Stimulated activated CD4-positive, alpha-beta T cell treated with anti-CD3 and anti-CD28 coated beads, Interleukin-1b, Interleukin-23, amount 100 ng/mL, for 24 hours (primary cell): ENCODE results near the gene XDH.

ENCODE experiments used
- DNase-seq, 4 experiments: peaks; one replicate each; pipeline ENCODE4 v3.0.0-alpha.2; 2020; ENCODE audit warnings: low read depth in 4 of 4, low spot score in 1 of 4

The XDH gene

DNA sequence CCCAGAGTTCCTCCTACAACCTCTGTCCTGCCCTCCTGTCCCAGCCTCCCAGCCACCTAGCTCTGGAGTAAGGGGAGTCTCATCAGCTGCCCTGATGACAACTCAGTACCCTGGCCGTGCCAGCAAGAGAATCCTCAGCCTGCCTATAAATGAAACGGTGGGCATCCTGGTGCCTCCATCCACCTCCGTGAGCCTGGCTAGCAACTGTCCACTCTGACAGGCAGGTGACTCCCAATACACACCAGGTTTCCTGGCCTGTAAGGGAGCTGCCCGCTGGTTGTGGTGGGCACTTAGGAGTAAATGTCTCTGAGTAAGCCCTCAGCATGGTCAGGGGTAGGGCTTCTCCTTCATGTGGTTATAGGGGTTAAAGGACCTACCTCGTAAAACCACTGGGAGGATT, 81.5 kb downstream of the XDH start:
- DNase-seq, result no peak

DNA sequence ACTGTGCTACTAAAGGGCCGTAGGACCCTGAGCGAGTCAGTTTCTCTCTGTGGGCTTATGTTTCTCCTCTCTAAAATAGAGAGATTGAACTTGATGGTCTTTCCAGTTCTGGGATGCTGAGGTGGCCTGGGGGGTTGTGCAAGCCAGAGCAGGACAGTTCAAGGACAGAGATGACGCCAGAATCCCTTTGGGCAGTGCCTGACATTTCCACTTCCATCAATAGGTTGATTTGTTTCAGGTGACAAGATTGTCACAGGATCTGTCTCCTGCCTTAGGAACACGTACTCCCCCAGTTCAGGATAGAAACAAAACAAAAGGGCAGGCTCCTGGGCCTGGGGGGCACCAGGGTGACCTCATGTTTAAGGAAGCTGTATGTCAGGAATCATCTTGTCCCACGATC, 82.0 kb downstream of the XDH start:
- no peak for DNase-seq

DNA sequence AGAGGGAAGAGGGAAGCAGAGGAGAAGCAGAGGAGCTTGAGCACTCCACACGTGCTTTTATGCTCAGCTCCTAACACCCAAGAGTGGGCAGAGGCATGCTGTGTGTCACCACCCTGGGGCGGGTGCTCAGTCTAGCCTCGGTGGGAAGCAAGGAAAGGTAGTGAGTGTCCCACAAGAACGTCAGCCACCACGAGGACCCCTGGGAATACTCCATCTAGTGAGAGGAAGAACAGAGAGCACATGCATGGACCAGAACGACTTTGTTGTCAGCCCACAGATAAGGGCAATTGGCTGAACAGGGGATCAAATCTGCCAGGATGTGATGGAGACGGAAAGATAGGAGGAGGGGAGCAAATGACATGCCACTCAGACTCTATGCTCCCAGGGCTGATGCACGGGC, 83.4 kb downstream of the XDH start:
- DNase-seq, result no peak

DNA sequence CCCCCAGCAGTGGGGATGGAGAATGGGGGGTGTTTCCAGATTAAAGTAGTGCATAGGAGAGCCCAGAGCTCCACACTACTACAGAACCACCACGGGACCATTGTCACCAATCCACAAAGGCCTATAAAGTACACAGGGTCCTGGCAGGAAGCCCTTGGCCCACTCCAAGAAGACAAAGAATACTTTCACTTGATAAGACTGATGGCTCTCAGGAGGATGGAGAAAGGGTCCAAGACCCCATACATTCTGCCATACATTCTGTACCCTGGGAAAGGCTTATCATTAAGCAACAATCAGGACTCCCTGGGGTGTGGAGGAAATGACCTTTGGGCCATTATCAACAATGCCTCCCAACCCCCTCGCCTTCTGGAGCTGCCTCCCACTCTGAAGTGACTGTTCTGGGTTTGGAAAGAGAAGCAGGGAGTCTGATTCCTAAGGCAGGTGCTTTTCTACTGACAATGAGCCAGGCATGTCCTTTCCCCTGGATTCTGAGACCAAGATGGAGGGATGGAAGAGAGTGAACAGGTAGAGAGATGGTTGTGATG, 85.4 kb downstream of the XDH start:
- DNase-seq, result no peak

DNA sequence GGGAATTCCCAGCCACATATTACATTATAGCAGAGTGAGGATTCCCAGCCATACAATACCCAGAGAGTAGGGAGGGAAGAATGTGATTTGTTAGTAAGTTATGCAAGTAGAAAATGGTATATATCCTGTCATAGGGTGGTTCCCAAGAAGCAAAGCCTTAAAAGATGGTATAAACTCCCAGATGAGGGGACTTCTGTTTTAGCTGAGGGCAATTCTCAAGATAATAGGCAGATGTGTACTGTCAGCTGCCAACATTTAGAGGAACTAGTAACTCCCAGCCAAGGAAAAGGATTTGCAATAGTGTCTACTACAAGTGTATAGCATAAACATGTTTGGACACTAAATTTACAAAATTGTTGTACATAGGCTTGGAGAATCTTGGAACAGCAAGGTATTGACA, 86.5 kb downstream of the XDH start:
- no peak for DNase-seq

DNA sequence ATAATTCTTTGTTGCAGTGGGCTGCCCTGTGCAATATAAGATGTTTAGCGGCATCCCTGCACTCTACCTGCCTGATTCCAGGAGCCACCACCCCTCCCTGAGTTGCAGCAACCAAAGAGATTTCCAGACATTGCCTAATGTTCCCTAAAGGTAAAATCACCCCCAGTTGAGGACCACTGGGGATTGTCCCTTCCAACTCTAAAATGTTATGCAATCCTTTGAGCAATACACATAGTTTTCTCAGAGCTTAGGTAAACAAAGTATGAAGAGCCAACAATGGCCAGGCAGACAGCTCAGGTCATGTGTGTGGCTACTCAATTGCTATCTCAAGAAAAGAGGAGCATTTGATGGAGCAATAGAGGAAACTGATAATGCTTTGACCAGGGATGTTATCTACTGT, 87.0 kb downstream of the XDH start:
- DNase-seq, result no peak

DNA sequence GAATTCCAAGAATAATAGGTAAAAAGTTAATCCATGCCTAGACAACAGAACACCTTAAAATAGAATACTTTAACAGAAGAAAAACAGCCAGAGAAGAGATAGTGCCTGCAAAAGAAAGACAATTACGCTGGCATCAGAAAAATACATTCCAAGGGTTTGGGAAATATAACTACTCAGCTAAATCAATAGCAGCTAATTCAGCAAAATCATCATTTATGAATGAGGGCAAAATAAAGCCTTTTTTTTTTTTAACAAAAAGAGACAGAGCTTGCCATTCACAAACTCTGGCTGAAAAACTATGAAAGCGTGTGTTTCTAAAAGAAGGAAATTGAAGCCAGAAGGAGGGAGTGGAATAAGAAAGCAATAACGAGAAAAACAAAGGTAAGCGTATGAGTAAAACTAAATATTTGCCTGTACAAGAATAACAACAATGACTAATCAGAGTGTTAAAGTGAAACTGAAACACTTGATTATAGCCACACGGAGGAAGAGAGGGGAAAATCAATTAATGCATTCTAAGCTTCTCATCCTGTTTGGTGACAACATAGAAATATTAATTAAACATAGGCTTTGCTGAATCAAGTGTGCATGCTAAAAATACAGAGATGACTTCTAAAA, 90.4 kb downstream of the XDH start:
- DNase-seq, result no peak

DNA sequence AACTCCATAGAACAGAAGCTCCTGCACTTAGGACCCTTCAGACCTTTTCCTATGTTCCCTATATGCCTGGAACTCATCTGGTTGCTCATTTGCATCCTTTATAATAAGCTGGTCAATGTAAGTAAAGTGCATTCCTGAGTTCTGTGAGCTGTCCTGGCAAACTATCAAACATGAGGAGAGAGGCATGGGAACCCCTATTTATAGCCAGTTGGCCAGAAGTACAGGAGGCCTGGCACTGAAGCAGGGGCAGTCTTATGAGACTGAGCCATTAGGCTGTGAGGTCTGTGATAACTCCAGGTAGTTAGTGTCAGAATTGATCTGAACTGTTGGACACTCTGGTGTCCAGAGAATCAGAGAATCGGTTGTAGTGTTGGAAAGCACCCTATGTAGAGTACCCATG, 92.2 kb downstream of the XDH start:
- no peak for DNase-seq

DNA sequence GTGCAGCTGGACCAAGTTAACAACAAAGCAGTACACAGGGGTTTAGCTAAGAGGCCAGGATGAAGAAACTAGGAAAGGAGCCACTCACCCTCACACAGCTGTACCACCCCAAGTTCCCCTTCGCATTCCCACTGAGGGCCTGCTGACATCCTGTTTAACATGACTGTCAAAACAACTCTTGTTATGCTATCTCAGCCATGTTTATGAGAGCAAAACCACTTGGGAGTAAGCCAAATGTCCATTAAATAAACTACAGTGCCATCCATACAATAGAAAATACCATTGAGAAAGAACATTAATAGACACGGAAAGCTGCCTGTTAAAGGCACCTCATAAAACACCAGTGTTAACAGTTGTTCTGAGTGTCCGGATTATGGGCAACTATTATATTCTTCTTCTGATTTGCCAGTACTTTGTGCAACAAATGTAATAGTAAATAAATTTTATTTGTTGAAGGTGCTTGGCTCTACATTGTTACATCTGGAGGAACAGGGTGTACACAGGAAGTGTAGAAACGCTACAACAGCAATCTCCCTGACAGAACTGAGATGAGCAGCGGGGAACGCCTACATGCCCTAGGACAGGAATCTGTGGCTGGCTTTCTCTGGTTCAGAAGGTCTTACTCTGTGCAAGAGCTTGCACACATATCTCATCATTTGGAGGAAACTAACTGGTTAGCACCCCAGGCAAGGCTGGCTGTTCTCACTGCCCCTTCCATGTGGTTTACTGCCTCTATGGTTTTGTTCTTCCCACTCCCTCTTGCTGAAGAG, 95.0 kb downstream of the XDH start:
- DNase-seq, result no peak

DNA sequence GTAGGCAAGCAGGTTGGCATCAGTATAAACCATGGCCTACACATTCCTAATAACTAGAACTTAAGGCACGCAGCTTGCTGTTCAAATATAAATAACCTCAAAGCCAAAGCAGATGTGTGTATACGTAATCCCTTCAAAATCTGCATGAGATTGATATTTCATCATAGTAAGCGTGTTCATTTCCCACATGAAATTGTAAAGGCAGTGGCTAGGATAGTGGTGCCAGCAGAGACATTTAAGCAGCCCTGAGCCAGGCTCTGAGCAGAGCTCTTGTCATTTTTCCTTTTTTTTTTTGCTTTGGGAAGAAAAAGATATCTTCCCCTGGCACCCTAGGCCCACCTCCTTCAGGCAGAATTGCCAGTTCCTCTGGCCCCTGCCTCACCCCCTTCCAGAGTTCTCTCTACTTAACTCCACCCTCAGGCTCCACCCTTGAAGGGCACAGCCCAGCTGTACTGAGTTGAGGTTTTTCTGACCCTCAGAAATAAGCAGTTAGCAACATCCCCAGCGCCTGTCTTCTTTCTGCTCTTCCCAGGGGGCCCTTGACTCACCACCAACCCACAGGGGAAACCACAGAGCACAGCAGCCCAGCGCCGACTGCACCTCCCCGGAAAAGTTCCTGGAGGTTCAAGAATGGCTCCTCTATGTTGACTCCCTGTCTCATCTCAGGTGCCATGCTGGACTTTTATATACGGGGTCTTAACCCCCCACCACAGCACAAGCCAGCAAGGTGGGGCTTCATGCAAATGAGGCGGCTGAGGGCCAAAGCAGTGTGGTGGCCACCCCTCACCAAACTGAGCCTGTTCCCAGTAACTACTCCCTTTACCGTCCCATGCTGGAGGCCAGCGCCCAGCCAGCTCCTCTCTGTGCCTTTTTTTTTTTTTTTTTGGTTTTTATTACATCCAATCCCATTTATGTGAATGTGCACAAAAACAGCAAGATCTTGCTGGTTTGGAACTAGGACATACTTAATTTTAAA, 95.9 kb downstream of the XDH start:
- peak in 2 of 4 experiments; percentile 13 to 14 for DNase-seq

DNA sequence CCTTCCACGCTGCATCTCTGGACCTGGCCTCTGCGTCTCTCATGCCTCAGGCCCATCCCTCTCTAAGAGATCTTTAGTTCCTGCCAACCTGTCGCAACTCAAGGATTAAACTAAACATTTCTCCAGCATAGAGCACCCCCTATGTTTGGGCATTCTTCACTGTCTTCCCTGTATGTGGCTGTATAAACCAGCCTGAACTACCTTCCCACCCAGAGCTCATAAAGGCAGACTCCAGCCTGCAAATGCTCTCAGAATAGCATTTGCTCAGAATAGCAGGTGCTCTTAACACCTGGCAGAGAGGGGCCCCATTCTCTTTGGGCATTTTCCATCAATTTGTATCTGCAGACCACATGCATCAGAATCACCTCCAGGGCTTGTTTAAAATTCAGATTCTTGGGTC, 97.1 kb downstream of the XDH start:
- DNase-seq, result no peak

DNA sequence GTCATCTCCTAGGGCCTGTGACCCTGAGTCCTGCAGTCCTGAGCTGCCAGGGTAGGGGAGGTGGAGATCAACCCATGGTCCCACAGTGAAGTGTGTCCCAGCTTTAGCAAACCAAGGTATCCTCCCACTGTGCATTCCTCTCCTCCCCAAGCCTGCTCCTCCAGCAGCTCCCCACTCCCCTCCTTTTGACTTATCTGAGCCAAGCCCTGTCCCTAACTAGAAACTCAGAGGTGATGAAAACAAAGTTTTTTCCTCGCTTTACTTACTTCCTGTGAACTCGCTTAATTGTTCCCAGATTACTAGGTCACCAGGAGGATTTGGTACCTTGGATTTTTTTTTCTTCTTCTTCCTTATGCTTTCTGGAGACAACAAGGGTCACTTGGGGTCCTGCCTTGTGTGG, 99.8 kb downstream of the XDH start:
- DNase-seq, result no peak

DNA sequence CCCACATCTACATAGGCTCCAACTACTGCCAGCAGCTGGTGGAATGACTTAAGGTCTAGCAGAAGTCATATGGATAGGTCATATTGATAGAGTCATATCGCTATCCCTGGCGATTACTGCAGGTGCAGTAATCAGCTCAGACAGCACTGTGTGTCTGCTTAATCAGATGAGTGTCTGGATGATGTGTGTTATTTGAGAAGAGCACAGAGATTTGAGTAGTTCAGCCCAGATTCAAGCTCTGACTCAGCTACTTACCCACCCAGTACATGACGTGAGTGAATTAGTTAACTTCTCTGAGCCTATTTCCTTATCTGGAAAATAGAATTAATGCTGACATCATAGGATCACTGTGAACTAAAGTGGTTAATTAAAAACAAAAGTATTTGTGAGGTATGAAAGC, 101.6 kb downstream of the XDH start:
- DNase-seq, result no peak

DNA sequence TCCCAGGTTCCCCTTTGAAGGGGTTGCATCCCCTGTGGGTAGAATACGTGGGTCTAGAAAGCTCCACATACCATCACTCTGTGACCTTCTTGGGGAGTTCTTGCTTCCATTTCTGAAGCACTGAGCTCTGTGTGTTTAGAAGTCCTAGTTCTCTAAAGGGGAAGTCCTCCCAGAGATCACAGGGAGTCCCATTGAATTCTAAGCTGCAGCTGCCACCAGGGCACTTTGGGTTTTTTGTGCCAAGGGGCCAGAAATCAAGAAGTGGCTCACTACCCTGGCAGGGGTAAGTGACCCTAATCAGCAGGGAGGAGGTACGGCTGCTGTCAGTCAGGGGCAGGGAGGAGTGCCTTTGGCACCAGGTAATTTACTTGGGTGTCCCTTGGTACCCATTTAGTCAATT, 109.7 kb downstream of the XDH start:
- DNase-seq, result no peak

DNA sequence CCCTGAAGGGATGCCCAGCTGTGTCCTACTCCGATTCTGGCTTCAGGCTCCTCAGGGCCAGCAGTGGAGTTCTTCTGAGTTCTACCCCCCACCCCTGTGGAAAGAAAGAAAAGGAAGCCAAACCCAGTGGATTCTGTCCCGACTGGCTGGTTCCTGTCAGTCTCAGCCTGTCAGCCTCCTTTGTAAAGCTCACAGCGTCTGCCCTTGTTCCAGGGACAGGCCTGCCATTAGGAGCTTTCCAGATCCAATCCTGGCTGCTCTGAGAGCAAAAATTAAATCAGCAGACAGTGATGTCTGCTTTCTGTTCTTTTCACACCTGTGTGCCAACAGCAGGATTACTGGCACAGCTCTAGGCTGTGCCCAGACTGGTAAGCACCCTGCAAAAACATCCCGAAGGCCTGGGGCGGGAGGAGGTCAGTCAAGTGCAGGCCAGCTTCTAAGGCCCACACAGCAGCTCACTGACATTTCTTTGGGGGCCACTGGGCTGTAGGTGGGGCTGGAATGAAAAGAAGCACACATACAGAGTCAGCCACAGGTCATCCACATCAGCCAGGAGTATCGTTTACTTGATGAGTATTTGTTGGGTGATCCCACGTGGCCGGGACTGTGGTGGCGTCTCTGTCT, 111.5 kb downstream of the XDH start:
- no peak for DNase-seq

DNA sequence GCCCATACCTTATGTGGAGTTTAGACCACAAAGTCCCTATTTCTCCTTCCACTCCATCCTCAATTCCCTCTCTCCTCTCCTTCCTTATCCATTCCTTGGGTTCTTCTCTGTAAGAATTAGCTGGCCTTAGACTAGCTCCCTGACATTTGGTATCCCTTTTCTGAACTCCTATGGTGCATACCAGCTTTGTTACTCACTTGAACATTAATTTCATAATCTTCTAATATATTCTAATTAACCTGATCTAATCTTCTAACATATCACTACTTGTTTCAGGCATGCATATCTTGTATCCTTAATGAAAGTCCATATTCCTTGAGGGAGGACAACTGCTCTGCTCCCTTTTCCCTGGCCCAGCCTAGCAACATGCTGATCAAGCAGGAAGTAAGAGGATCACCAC, 114.2 kb downstream of the XDH start:
- DNase-seq, result no peak

DNA sequence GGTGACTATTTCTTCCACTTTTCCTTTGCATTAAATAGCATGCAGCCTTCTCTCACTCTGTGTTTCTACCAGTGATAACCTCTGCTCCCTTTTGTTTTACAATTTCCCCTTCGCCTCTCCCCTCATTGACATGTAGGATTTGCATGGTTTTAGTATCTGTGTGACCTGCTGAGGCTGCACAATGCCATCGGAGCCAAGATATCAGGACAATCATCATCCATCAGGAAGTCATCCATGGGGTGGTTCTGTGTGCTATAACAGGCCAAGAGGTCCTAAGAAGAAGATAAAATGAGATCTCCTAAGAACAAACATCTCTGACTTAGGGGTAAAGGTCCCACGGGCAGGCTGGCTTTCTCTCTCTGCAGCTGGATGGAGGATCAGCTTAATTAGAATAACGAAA, 115.0 kb downstream of the XDH start:
- DNase-seq, result no peak

DNA sequence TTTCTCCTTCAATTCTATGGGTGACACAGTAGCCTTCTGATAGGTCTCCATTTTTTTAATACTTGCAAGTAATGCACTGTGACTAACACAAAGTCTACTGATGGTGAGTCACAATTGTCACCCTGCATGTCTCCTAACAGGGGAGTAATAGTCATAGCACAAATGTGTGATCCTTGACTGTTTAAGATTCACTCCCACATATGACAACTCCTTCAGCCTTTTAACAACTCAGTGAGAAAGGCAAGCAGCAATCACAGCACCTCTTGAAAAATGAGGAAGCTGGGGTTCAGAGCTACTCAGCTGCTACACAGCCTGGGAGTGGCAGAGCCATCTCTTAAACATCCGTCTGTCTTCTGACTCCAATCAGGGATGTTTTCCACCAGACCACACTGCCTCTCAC, 116.8 kb downstream of the XDH start:
- DNase-seq, result no peak

DNA sequence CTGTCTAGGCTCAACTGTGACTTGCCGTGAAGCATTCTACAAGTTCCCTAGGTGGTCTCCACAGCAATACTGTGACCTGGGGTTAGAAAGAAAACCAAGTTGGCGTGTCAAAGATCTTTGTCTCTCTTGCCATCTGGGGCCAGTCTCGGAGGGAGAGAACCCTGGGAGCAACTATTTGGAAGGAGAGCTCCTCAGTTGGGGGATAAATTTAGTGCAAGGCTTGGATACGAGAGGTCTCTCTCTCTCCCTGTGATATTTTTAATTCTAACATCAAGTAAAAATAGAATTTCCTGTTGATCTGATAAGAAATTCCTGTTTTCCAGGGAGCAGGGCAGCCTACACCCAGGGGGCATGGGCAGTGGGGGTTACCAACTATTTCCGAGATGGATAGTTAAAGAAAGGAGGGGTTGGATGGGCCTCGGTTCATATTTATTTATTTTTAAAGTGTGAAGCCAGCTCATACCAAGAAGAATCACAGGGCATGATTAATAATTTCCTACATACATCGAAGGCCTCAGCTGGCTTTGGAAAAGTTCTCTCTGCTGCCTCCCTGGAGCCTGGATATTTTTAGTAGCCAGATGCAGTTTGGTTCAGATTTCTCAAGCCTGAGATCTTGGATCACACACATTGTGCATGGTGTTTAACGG, 117.8 kb downstream of the XDH start:
- no peak for DNase-seq

DNA sequence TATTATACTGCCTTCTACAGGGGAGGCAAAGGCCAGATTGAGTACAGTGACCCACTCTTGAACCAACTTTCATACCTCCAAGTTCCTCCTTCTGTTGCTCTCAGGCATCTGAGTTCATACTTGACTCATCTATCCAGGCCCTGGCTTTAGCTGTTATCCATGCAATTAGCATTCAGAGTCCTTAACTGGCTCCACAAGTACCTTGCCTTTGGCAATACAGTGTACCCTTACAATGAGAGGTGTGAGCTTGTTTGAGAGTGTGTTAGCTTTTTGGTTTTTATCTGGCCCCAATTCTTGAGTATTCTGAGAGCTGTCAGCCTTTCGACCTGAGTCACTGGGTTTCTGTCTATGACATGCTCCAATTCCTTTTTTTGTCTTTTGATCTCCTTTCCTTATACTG, 120.3 kb downstream of the XDH start:
- DNase-seq, result no peak

DNA sequence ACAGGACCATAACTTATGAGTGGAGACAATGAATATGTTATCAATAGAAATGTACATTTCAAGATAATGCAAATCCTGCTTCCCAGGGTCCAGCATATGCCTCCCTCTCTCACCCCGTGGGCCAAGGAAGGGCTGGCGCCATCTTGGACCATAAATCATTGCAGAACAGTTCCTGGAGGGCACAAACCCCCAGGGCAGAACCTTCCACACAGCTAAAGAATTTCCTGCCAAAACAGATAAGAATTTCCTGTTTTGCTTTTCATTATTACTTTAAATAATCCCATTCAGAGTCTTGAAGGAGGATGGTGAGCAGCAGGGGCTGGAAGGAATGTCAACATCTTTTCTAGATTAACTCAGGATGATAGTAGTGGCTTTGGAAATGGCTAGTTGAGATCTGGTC, 126.9 kb downstream of the XDH start:
- no peak for DNase-seq
